GM19238 (cell line): ENCODE measurements around the gene MMAB.
A peak's percentile ranks its signal among the peaks of the same experiment; 100 is the strongest.
"Not testable (repeated sequence)": the region's sequence is repeated elsewhere in the genome, so short reads cannot be mapped to it uniquely, and the experiment has no call there.

ENCODE experiments used
- DNase-seq: peaks from one replicate; pipeline ENCODE4 v3.0.0; 2011; ENCODE audit warnings: low spot score; ENCODE audit not compliant: insufficient read length

MMAB gene

GRCh38 chr12:109602132-109602531 lies 28.8 kb upstream of the MMAB start:
- DNase-seq, result not testable (repeated sequence)

- DNase-seq, result no peak
Observed at GRCh38 chr12:109601557-109601956, 28.3 kb upstream of the MMAB start.

- DNase-seq, result no peak
Observed at GRCh38 chr12:109600995-109601394, 27.7 kb upstream of the MMAB start.

- DNase-seq, result no peak
Observed at GRCh38 chr12:109600481-109600880, 27.2 kb upstream of the MMAB start.

- no peak for DNase-seq
Observed at GRCh38 chr12:109599087-109599486, 25.8 kb upstream of the MMAB start.

GRCh38 chr12:109598428-109598854 lies 25.1 kb upstream of the MMAB start:
- no peak for DNase-seq

GRCh38 chr12:109597795-109598427 lies 24.6 kb upstream of the MMAB start:
- peak; percentile 77 for DNase-seq

- no peak for DNase-seq
Observed at GRCh38 chr12:109597414-109597794, 24.1 kb upstream of the MMAB start.

- no peak for DNase-seq
Observed at GRCh38 chr12:109596418-109597244, 23.3 kb upstream of the MMAB start.

- DNase-seq, result no peak
Observed at GRCh38 chr12:109595321-109595902, 22.1 kb upstream of the MMAB start.

- DNase-seq, result no peak
Observed at GRCh38 chr12:109594556-109595317, 21.4 kb upstream of the MMAB start.

- no peak for DNase-seq
Observed at GRCh38 chr12:109592905-109593272, 19.6 kb upstream of the MMAB start.

GRCh38 chr12:109592195-109592904 lies 19.0 kb upstream of the MMAB start:
- no peak for DNase-seq

GRCh38 chr12:109591041-109591440 lies 17.7 kb upstream of the MMAB start:
- no peak for DNase-seq

GRCh38 chr12:109590566-109590965 lies 17.3 kb upstream of the MMAB start:
- DNase-seq, result no peak

GRCh38 chr12:109589691-109590245 lies 16.5 kb upstream of the MMAB start:
- DNase-seq, result no peak

- no peak for DNase-seq
Observed at GRCh38 chr12:109589240-109589590, 15.9 kb upstream of the MMAB start.

- no peak for DNase-seq
Observed at GRCh38 chr12:109588461-109589239, 15.3 kb upstream of the MMAB start.

GRCh38 chr12:109587921-109588320 lies 14.6 kb upstream of the MMAB start:
- no peak for DNase-seq
